NOMO-1 (cell line): ENCODE measurements around the gene VSTM4.

Source experiments
- DNase-seq, 2 experiments: peaks; one replicate each; lab custom pipeline; 2025; ENCODE audit not compliant: unreplicated experiment in 2 of 2; lab: John Stamatoyannopoulos, UW

VSTM4 gene

DNA sequence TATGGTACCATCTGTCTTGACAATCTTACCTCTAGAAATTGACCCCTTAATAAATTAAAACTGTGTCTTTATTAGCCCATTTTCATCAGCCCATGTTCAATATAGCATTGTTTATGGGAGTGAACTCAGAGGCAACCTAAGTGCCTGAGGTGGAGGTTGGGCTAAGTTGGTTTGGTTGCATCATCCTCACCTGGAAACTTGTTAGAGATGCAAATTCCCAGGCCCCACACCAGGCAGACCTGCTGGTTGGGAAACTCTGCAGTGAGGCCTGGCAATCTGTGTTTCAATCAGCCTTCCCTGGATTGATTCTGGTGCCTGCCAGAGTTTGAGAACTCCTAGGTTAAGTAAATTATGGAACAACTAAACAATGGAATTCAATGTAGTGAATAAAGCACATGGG, 27.9 kb upstream of the VSTM4 start:
- DNase-seq: no peak

DNA sequence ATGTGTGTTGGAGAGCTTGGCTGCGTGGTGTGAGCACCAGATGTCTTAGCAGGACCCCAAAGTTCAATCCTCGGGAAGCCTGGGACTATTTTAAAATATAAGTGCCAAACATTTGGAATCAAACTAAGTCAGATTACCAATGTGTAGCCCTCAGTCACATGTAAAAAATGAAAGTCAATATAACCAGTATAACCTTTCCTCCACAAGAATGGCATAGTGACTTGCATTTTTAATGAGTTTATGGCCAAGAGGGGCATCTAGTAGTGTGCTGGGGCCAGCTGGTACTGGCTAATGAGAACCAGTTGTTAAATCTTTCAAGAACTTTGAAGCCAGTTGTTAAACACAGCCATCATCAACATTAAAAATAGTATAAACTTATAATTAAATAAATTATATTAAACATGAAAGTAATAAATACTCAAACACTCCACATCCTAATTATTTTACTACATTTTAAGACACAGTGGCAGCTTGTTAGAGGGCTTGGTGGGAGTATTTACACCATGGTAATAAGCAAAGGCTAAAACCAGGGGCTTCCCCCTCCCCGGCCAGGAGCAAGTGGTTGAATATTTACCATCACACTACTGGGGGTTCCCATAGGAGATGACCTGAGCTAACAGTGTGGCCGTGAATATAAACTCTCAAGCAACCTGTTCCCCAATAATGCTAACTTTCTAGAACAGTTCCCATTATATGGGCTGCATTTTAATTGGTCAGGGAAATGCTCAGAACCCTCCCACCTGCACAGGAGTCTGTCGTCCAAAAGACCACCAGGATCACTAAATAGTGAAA, 26.4 kb upstream of the VSTM4 start:
- no peak for DNase-seq

DNA sequence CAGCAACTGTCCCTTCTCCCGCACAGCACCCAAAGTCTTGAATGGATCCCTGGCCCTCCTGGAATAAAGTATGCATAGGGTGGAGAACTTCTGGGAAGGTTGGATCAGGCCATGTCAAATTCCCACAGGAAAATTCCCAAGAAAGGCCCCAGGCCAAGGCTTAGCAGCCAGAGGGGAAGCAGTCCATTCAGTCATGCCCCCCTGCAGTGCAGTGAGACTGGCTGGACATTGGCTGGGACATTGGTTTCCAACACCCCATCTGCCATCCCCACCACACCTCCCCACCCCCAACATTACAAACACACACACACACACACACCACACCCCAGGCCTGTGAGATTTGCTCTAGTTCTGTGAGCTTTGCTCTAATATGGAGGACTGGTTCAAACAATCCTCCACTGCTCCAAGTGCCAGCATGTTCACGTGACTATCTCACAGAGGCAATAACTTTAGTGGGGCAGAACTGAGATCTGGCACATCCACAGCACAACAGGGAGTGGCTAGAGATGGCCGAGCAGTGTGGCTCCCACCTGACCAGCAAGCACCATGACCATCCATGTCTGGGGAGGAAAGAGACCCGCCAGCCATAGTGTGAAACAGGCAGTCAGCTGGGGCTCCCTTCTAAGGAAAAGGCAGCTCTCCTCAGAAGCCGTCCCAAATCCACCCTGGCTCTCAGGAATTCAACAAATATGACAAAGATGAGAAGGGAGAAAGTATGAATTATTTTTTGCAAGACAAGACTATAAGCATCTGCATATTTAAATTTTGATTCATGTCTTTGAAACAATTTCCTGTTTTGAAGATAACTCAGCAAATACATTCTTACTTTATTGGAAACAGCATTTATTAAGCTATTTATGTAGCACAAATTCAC, 25.2 kb upstream of the VSTM4 start:
- no peak for DNase-seq

DNA sequence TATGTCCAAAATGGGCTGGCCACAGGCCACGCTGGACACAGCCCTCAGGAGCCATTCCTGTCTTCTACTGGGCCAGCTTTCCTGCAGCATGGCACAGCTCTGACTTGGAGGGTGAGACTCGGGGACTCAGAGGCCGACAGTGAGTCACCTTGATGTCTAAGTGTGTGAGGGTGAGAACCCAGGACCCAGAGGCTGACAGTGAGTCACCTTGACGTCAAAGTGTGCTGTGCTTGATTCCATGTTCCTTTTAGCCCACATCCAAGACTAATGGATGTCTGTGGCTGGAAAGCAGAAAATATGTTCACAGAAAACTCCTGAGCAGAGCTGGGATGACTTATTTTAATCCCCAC, 24.5 kb upstream of the VSTM4 start:
- DNase-seq: no peak

DNA sequence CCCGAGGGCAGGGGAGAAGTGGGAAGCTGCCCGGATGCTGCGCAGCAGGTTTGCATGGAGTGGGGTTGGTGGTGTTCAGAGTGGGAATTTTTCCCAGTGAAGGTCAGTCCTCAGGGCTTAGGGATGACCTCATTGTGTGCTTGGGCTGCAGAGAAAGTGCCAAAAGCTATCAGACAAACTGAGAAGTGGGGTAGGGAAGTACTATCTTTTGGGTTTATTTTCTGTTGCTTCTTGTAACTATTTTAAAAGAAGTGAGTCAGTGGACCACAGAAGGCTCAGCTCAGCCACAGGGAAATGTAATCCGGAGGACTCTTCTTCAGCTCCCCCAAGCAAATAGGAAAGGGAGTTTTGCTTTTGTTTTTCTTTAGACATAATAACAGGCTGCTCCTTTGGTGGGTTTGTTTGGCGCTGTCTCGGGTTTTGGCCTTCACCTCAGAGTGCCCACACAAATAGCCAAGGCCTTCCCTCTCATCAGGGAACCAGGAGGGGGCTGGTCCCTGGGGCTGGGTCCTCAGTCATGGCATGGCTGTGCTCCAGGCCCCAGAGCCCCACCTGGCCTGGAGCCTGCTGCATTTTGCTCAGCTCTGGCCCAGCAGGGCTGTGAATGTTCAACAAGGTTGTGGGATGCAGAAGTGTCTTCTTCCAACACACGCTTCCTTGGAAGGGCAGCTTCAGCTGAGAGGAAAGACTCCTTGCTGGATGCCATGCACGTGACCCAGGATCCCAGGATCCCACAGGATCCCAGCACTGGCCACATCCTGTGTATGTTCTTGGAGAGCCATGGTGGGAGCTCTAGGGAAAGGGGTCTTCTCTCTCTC, 23.9 kb upstream of the VSTM4 start:
- peak; percentile 42 to 72 for DNase-seq

DNA sequence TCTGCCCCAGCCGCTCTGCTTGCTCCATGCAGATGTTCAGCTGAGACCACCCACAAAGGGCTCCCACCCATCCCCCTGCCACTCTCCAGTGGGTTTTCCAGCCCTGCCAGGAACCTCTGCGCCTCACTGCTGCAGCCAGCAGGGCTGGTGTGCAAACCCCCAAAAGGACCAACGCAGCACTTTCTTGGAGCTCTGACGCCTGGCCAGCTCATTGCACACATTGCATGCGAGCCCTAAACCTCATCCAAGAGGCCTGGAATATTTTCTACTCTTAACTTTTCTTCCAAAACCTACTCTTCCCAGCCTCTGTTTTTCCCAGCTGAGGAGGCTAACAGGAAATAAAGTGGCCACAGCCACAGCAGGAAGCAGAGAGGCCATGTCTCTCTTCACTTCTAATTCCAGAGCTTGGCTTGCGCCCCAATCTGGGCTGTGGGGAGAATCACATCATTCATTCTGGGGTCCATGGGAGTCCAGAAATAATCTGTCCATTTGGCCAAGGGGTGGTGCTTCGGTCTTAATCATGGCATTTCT, 23.1 kb upstream of the VSTM4 start:
- no peak for DNase-seq

DNA sequence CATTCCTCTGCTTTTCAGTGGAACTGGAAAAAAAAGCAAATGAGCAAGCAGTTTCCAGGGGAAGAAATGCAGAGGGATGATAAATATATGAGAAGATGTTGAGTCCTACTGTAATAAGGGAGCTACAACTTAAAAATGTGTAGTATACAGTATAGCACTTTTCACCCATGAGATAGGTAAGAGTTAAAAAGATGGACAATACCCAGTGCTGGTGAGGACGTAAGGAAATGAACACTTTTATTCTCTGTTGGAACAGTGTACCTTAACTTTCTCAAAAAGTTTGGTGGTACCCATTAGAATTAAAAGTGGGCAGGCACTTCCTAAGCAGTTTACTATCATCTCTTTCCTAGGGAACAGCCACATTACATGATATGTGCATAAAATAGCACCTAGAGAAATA, 21.2 kb upstream of the VSTM4 start:
- DNase-seq: no peak

DNA sequence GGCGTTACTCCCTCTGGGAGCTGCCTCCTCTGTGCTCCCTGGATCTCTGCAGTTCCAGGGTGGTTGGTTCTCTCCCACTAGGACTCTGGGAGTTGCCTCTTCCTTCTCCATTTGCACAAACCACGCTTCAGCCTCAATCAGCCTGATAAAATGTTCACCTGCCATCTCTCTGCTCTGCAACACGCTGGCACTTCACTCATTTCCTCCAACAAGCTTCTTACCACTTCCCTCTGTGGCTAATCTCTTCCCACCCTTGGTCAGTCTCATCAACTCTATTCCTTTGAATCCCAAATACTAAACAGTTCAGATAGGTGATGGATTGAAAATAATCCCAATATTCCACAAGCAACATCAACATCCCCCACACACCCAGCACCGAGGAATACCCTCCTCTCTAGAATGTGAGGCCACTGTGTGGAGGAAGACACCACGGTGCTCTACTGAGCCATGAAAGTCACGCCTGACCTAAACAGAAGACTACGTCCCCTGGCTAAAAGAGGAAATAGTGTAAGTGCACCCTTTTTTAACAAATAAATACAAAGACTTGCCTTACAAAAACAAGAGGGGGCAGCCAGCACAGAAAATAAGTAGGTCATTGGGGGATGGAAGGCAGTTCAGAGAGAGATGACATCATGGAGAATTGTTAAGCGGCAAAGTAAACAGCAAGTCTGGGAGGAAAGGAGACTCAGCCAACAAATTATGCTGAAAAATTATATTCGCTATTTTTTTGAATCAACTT, 20.4 kb upstream of the VSTM4 start:
- no peak for DNase-seq

DNA sequence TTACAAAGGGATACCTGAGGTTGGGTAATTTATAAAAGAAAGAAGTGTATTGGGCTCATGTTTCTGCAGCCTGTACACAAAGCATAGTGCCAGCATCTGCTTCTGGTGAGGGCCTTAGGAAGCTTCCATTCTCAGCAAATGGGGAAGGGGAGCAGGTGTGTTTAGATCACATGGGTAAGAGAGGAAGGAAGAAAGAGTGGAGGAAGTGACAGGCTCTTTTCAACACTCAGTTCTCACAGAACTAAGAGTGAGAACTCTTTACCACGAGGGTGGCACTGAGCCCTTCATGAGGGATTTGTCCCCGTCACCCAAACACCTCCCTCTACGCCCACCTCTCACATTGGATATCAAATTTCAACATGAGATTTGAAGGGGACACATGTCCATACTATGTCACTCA, 19.0 kb upstream of the VSTM4 start:
- DNase-seq: no peak

DNA sequence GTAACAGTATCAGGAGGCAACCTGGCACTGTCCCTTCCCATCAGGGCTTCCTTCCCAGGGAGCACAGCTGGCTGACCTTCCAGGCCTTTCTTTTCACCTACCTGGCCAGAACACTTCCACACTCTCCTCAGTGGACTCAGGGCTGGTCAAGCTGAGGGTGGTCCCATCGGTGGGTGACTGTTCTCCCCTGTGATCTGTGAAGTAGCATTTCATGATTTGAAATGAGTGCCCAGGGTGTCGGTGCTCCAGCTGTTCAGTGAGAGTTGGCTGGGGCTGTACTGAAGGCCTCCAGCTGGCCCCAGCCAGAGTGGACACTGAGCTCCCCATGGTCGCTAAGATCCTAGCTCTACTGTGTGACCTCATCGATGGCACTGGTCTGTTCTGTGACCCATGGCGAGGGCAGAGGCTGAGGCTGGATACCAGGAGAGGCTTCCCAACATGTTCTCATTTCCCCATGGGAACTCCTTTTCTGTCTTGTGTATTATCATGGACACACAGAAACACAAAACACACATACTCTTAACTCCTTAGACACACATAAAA, 18.5 kb upstream of the VSTM4 start, which contains the start of gene FAM170B:
TSS of gene FAM170B (minus strand) at position 316 of the 543 bp plus-strand sequence. CDS start at position 213, 103 bp downstream.
- no peak for DNase-seq

DNA sequence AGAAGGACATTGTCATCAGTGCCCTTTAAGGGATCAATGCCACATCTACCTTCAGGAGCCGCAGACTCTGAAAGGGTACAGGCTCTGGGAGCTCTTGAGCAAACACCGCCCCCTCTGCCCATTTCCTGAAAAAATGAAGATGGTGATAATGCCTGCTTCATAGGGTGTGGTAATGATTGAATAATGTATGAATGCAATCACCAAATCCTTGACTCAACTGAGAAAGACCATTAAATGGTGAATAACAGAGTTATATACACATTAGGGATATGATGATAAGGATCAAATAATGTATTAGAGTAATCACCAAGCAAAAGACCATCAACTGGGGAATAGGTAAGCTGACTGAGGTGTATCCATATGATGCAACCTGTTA, 17.0 kb upstream of the VSTM4 start:
- no peak for DNase-seq

DNA sequence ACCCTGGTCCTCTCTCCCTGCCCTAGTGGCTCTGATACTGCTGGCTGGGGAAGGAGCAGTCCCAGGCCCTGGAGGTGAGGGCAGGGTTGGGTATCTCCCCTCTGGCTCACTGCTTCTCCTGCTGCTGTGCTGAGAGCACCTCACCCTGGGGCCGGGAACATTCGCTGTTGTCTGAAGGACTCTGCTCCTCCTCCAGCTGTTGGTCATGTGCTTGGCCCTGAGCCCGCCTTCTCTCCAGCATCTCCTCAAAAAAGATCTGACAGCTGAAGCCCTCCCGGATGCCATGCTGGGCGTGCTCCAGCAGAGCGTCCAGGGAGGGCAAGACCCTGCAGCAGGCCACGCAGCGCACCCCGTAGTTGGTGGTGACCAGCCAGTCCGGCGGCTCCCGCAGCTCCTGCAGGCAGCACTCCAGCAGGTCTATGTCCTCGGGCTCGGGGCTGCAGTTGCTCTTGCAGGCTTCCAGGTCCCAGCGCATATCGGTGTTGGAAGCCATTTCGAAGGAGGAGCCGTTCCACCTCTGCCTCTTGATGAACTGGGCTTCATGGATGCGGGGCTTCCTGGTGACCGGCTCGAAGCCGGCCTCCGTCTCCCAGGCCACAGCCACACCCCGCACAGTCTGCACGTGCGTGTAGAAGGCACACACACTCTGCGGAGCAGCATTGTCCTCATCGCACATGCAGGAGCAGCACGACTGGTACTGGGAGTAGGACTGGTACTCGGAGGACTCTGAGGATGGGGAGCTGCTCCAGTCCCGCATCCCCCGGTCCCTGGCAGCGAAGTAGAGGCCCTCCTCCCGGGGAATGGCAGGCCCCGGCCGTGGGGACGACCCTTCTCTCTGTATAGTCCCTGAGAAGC, 16.4 kb upstream of the VSTM4 start:
- DNase-seq: no peak

DNA sequence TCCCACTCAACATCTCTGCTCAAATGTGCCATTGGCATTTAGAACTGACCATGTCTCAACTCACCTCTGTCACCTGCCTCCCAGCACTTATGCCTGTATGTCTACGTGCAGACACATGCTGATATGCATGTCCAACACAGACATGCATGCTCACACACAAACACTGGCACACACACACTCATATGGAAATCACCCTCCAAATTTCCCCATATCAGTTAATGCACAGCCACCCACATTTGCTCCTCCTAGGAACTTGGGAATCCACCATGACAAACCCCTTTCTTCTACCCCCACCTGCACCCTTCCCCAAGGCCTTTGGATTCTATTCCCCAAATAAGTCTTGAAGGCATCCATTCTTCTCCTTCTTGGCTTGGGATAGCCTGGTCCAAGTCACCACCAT, 14.1 kb upstream of the VSTM4 start:
- no peak for DNase-seq

DNA sequence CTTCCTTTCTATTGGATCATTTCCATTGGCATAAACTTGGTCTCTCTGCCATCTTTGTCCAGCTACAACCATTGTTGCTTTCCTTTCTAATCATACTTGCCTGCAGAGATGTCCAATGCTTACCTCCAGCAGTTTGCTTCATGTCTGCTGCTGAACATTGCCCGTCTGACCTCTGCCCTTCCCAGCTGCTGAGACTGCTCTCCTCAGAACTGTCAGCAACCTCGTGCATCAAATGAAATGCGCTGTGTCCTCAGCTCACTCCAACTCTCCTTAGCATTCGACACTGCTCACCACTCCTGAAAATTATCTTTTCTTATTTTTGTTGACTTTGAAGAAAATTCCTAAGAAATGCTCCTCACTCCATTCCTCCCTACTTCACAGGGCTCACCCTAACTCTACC, 13.5 kb upstream of the VSTM4 start:
- no peak for DNase-seq

DNA sequence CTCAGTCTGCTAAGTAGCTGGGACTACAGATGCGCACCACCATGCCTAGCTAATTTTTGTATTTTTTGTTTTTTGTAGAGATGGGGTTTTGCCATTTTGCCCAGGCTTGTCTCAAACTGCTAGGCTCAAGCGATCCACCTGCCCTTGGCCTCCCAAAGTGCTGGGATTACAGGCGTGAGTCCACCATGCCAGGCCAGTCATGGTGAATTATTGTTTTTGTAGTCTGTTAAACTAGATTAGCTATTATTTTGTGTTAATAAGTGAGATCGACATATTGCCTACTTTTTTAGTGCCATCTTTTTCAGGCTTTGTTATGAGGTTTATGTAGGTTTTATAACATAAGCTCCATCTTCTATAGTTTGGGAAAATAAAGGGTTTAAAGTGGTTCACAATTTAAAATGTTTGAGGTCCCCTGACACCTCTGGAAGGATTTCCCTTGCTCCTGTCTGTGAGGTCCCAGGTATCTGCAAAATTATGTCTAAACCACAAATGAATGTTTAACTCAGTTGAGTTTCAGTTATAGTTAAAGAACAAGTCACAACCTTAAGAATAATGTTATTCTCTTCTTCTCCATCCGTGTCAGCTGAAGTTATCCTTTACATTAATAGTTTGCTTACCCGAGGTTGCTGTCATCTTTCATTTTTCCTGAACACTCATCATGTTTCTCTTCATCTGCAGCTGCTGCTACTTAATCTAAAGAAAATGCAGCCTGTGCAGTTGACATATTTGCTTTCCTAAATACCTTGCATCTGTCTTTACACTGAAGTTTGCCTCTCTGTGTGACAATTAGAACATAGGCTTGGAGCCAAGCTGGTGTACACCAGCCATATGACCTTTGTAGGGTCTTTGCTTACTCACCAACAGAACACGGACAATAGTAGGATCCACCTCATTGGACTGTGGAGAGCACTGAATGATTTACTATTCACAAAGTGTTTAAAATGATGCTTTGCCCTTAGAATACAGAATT, 8.9 kb upstream of the VSTM4 start:
- DNase-seq: no peak

DNA sequence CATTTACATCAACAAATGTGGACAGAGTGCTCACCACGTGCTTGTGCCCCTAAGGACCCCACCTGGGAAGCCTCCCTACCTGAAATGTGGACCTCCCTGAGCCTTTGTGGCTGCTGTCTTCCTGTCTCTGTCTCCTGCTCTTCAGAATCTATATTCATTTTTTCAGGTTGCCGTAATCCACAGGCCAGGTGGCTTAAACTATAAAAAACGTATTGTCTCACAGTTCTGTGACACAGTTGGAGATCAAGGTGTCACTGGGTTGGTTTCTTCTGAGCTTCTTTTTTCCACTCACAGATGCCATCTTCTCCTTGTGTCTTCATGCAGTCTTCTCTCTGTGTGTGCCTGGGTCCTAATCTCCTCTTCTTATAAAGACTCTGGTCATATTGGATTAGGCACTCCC, 5.6 kb upstream of the VSTM4 start:
- DNase-seq: no peak

DNA sequence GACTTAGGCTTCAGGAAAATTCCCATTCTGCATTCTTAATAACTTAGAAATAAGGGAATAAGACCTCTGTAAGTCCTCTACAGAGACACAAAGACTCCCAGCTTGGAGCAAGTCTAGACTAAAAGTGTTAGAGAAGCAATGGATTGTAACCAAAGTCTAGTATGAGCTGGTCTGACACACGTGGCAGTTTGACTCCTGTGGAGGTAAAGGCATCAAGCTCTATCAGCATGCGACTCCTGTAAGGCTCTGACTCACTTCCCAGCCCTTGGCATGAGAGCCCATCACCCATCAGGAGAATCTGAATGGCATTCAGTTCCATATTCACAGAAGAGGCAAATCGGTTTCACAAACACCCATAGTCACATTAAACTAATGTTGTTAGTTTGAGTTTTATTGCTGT, 4.4 kb upstream of the VSTM4 start:
- DNase-seq: no peak
